ENCODE data around the gene ACTN4.

DNA sequence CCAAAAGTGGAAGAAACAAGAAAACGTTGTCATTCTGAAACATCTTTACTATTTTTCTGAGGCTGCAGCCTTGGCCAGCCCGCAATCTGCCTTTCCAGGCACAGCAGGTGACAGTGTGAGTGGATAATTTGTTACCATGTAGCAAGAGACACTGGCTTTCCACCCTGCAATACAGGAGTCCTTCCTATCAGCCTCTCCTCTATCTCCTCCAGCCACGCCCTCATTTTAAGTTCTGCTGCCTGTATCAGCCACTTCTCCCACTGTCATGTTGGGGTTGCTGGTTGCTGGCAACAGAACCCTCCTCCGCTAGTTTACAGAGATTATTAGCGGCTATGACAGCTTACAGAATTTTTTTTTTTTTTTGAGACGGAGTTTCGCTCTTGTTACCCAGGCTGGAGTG, 133.6 kb downstream of the ACTN4 start:
- TF ChIP-seq POLR2AphosphoS5 (IDR thresholded peaks at IDR 0.05; ENCODE audit: borderline replicate concordance, low read depth, low read length) (no peak), EZH2 (IDR thresholded peaks at IDR 0.05) (no peak)

All from SK-N-MC (cell line).